Measurements from ENCODE around the gene ST3GAL2. TPM values are rescaled to one million over a fixed set of nuclear protein-coding genes. Genes with fewer than 3 reads are reported as not detected.

ST3GAL2 gene
- total RNA-seq, 2 donors from 2014 or later = 63.0 to 66.0 TPM

- DNase-seq (ENCODE audit: low spot score) (no peak), ATAC-seq (peak in 1 of 2 donors; percentile 67)
- Mint-ChIP-seq H3K27ac (peak overlapping the region; percentile 80 to 90), H3K9me3 (no peaks in the 10 kb centered on the region), H3K4me3 (peak overlapping the region; percentile 78), H3K27me3 (no peaks in the 10 kb centered on the region), H3K36me3 (no peaks in the 10 kb centered on the region), H3K4me1 (ENCODE audit: low read depth in 2 of 2) (peaks cover 31 to 47% of the 10 kb centered on the region in 2 donors)
These were observed 35.8 kb downstream of the ST3GAL2 start for GRCh38 chr16:70402916-70403659.

GRCh38 chr16:70399951-70400350 lies 38.9 kb downstream of the ST3GAL2 start:
- ATAC-seq (no peak), DNase-seq (ENCODE audit: low spot score) (no peak)
- H3K4me3 Mint-ChIP-seq = no peak overlapping the region
- no peaks in the 10 kb centered on the region for H3K9me3 Mint-ChIP-seq
- H3K36me3 Mint-ChIP-seq = no peaks in the 10 kb centered on the region
- H3K27ac Mint-ChIP-seq = peak overlapping the region in 1 of 2 donors; percentile 50
- H3K4me1 Mint-ChIP-seq (ENCODE audit: low read depth in 2 of 2) = peaks cover 27 to 33% of the 10 kb centered on the region in 2 donors
- H3K27me3 Mint-ChIP-seq = no peaks in the 10 kb centered on the region

GRCh38 chr16:70399381-70399780 lies 39.5 kb downstream of the ST3GAL2 start:
- Mint-ChIP-seq H3K36me3 (no peaks in the 10 kb centered on the region), H3K4me3 (no peak overlapping the region), H3K4me1 (ENCODE audit: low read depth in 2 of 2) (peaks cover 22 to 28% of the 10 kb centered on the region in 2 donors), H3K9me3 (no peaks in the 10 kb centered on the region), H3K27me3 (no peaks in the 10 kb centered on the region), H3K27ac (peak overlapping the region in 1 of 2 donors; percentile 50)
- ATAC-seq = no peak
- no peak for DNase-seq (ENCODE audit: low spot score)

- H3K4me1 Mint-ChIP-seq (ENCODE audit: low read depth in 2 of 2) = peaks cover 11 to 16% of the 10 kb centered on the region in 2 donors
- ATAC-seq (no peak), DNase-seq (ENCODE audit: low spot score) (no peak)
- H3K36me3 Mint-ChIP-seq = no peaks in the 10 kb centered on the region
- H3K9me3 Mint-ChIP-seq = no peaks in the 10 kb centered on the region
- no peak overlapping the region for H3K27ac Mint-ChIP-seq
- no peak overlapping the region for H3K4me3 Mint-ChIP-seq
- no peaks in the 10 kb centered on the region for H3K27me3 Mint-ChIP-seq
These were observed 40.6 kb downstream of the ST3GAL2 start for GRCh38 chr16:70398177-70398743.

- Mint-ChIP-seq H3K36me3 (no peaks in the 10 kb centered on the region), H3K9me3 (no peaks in the 10 kb centered on the region), H3K27me3 (no peaks in the 10 kb centered on the region), H3K27ac (no peak overlapping the region), H3K4me1 (ENCODE audit: low read depth in 2 of 2) (peaks cover 0 to 5% of the 10 kb centered on the region in 2 donors), H3K4me3 (no peak overlapping the region)
- ATAC-seq = no peak
- DNase-seq (ENCODE audit: low spot score) = no peak
These were observed 42.5 kb downstream of the ST3GAL2 start for GRCh38 chr16:70396246-70396904.

- no peaks in the 10 kb centered on the region for H3K9me3 Mint-ChIP-seq
- no peak overlapping the region for H3K27ac Mint-ChIP-seq
- DNase-seq (ENCODE audit: low spot score) (peak; percentile 74), ATAC-seq (peak; percentile 72 to 80)
- no peaks in the 10 kb centered on the region for H3K4me1 Mint-ChIP-seq (ENCODE audit: low read depth in 2 of 2)
- no peaks in the 10 kb centered on the region for H3K27me3 Mint-ChIP-seq
- no peaks in the 10 kb centered on the region for H3K36me3 Mint-ChIP-seq
- no peak overlapping the region for H3K4me3 Mint-ChIP-seq
These were observed 43.5 kb downstream of the ST3GAL2 start for GRCh38 chr16:70395345-70395901.

- Mint-ChIP-seq H3K27ac (no peak overlapping the region), H3K9me3 (no peaks in the 10 kb centered on the region), H3K36me3 (no peaks in the 10 kb centered on the region), H3K27me3 (no peaks in the 10 kb centered on the region), H3K4me3 (no peak overlapping the region), H3K4me1 (ENCODE audit: low read depth in 2 of 2) (no peaks in the 10 kb centered on the region)
- DNase-seq (ENCODE audit: low spot score) (no peak), ATAC-seq (no peak)
These were observed 44.0 kb downstream of the ST3GAL2 start for GRCh38 chr16:70394853-70395252.

- DNase-seq (ENCODE audit: low spot score) (no peak), ATAC-seq (no peak)
- no peaks in the 10 kb centered on the region for H3K9me3 Mint-ChIP-seq
- H3K36me3 Mint-ChIP-seq = no peaks in the 10 kb centered on the region
- no peak overlapping the region for H3K27ac Mint-ChIP-seq
- H3K4me1 Mint-ChIP-seq (ENCODE audit: low read depth in 2 of 2) = no peaks in the 10 kb centered on the region
- no peak overlapping the region for H3K4me3 Mint-ChIP-seq
- H3K27me3 Mint-ChIP-seq = no peaks in the 10 kb centered on the region
These were observed 45.2 kb downstream of the ST3GAL2 start for GRCh38 chr16:70393662-70394061.

GRCh38 chr16:70392606-70393005 lies 46.3 kb downstream of the ST3GAL2 start:
- H3K9me3 Mint-ChIP-seq = no peaks in the 10 kb centered on the region
- no peak overlapping the region for H3K4me3 Mint-ChIP-seq
- ATAC-seq (no peak), DNase-seq (ENCODE audit: low spot score) (no peak)
- peaks cover 0 to 4% of the 10 kb centered on the region in 2 donors for H3K4me1 Mint-ChIP-seq (ENCODE audit: low read depth in 2 of 2)
- no peaks in the 10 kb centered on the region for H3K27me3 Mint-ChIP-seq
- peaks cover 6% of the 10 kb centered on the region for H3K36me3 Mint-ChIP-seq
- no peak overlapping the region for H3K27ac Mint-ChIP-seq

- no peak for DNase-seq (ENCODE audit: low spot score)
- no peak overlapping the region for H3K27ac Mint-ChIP-seq
- H3K4me3 Mint-ChIP-seq = no peak overlapping the region
- peaks cover 6% of the 10 kb centered on the region for H3K36me3 Mint-ChIP-seq
- no peaks in the 10 kb centered on the region for H3K9me3 Mint-ChIP-seq
- H3K4me1 Mint-ChIP-seq (ENCODE audit: low read depth in 2 of 2) = peaks cover 0 to 4% of the 10 kb centered on the region in 2 donors
- H3K27me3 Mint-ChIP-seq = no peaks in the 10 kb centered on the region
- peak in 1 of 2 donors; percentile 13 for ATAC-seq
These were observed 46.9 kb downstream of the ST3GAL2 start for GRCh38 chr16:70391881-70392481.

GRCh38 chr16:70391446-70391845 lies 47.5 kb downstream of the ST3GAL2 start:
- Mint-ChIP-seq H3K27ac (no peak overlapping the region), H3K36me3 (peaks cover 6% of the 10 kb centered on the region), H3K9me3 (no peaks in the 10 kb centered on the region), H3K4me3 (no peak overlapping the region), H3K27me3 (no peaks in the 10 kb centered on the region), H3K4me1 (ENCODE audit: low read depth in 2 of 2) (peaks cover 0 to 4% of the 10 kb centered on the region in 2 donors)
- no peak for ATAC-seq
- no peak for DNase-seq (ENCODE audit: low spot score)

- DNase-seq (ENCODE audit: low spot score) (no peak), ATAC-seq (no peak)
- Mint-ChIP-seq H3K9me3 (no peaks in the 10 kb centered on the region), H3K4me1 (ENCODE audit: low read depth in 2 of 2) (peaks cover 0 to 4% of the 10 kb centered on the region in 2 donors), H3K27ac (no peak overlapping the region), H3K4me3 (no peak overlapping the region), H3K27me3 (no peaks in the 10 kb centered on the region), H3K36me3 (peaks cover 6% of the 10 kb centered on the region)
These were observed 48.1 kb downstream of the ST3GAL2 start for GRCh38 chr16:70390774-70391173.

GRCh38 chr16:70388006-70388680 lies 50.8 kb downstream of the ST3GAL2 start:
- H3K27me3 Mint-ChIP-seq = no peaks in the 10 kb centered on the region
- no peak overlapping the region for H3K4me3 Mint-ChIP-seq
- DNase-seq (ENCODE audit: low spot score) (no peak), ATAC-seq (no peak)
- H3K4me1 Mint-ChIP-seq (ENCODE audit: low read depth in 2 of 2) = peaks cover 4 to 5% of the 10 kb centered on the region in 2 donors
- no peaks in the 10 kb centered on the region for H3K9me3 Mint-ChIP-seq
- peaks cover 6% of the 10 kb centered on the region for H3K36me3 Mint-ChIP-seq
- H3K27ac Mint-ChIP-seq = no peak overlapping the region
